Trophoblast cell (in vitro differentiated cells and primary cell): ENCODE results near the gene RPL38.

Experiments used
- DNase-seq, 2 donors: peaks; one replicate each; pipeline ENCODE4 v3.0.0-alpha.2; 2016
- H2AFZ ChIP-seq: 2 replicates; pipeline ENCODE4 v1.6.1; 2013; ENCODE audit warnings: low read length, moderate library complexity, mild to moderate bottlenecking; ENCODE audit not compliant: insufficient read depth, poor library complexity
- H2AK5ac ChIP-seq: 2 replicates; pipeline ENCODE4 v1.6.1; 2013; ENCODE audit warnings: mild to moderate bottlenecking, low read length
- H2BK120ac ChIP-seq: 2 replicates; pipeline ENCODE4 v1.6.1; 2013; ENCODE audit warnings: low read length, mild to moderate bottlenecking, moderate library complexity; ENCODE audit not compliant: insufficient read depth, poor library complexity
- H2BK12ac ChIP-seq: 2 replicates; pipeline ENCODE4 v1.6.1; 2013; ENCODE audit warnings: mild to moderate bottlenecking, low read length, moderate library complexity
- H2BK5ac ChIP-seq: 2 replicates; pipeline ENCODE4 v1.6.1; 2013; ENCODE audit warnings: low read length, low read depth, moderate library complexity, mild to moderate bottlenecking; ENCODE audit not compliant: poor library complexity
- H3K14ac ChIP-seq: 2 replicates; pipeline ENCODE4 v1.6.1; 2013; ENCODE audit warnings: mild to moderate bottlenecking, low read length
- H3K18ac ChIP-seq: 2 replicates; pipeline ENCODE4 v1.6.1; 2013; ENCODE audit warnings: mild to moderate bottlenecking, low read length
- H3K23ac ChIP-seq: 2 replicates; pipeline ENCODE4 v1.6.1; 2013; ENCODE audit warnings: low read length
- H3K27ac ChIP-seq: 2 replicates; pipeline ENCODE4 v1.5.1; 2013; ENCODE audit warnings: low read depth, mild to moderate bottlenecking, inconsistent platforms, low read length, moderate library complexity
- H3K27me3 ChIP-seq: 2 replicates; pipeline ENCODE4 v1.6.1; 2013; ENCODE audit warnings: inconsistent platforms, mild to moderate bottlenecking, low read length, moderate library complexity; ENCODE audit not compliant: insufficient read depth
- H3K36me3 ChIP-seq, 2 experiments: 1 replicate in 1 of 2; 2 replicates in 1 of 2; pipeline ENCODE4 v1.6.1; 2013; ENCODE audit warnings: low read length in 2 of 2, mild to moderate bottlenecking in 2 of 2, moderate library complexity in 1 of 2; ENCODE audit not compliant: insufficient read depth in 2 of 2, control insufficient read depth in 1 of 2
- H3K4ac ChIP-seq: 2 replicates; pipeline ENCODE4 v1.6.1; 2013; ENCODE audit warnings: low read depth, mild to moderate bottlenecking, low read length, moderate library complexity
- H3K4me1 ChIP-seq, 2 experiments: 1 replicate in 1 of 2; 2 replicates in 1 of 2; pipeline ENCODE4 v1.6.1; 2013; ENCODE audit warnings: low read length in 2 of 2, mild to moderate bottlenecking in 2 of 2, moderate library complexity in 1 of 2; ENCODE audit not compliant: insufficient read depth in 2 of 2, control insufficient read depth in 1 of 2
- H3K4me2 ChIP-seq: 2 replicates; pipeline ENCODE4 v1.6.1; 2013; ENCODE audit warnings: inconsistent platforms, mild to moderate bottlenecking, low read length, moderate library complexity
- H3K4me3 ChIP-seq: 2 replicates; pipeline ENCODE4 v1.5.1; 2013; ENCODE audit warnings: mild to moderate bottlenecking, low read depth, low read length, inconsistent platforms
- H3K79me1 ChIP-seq: one replicate; pipeline ENCODE4 v1.6.1; 2013; ENCODE audit warnings: low read length
- H3K79me2 ChIP-seq: 2 replicates; pipeline ENCODE4 v1.6.1; 2013; ENCODE audit warnings: low read length, mild to moderate bottlenecking; ENCODE audit not compliant: control insufficient read depth, insufficient read depth, poor library complexity
- H3K9ac ChIP-seq: 2 replicates; pipeline ENCODE4 v1.6.1; 2013; ENCODE audit warnings: mild to moderate bottlenecking, low read length
- H3K9me3 ChIP-seq: 2 replicates; pipeline ENCODE4 v1.6.1; 2013; ENCODE audit warnings: low read depth, mild to moderate bottlenecking, control low read depth, inconsistent platforms, low read length; ENCODE audit not compliant: insufficient read depth
- H4K12ac ChIP-seq: 2 replicates; pipeline ENCODE4 v1.6.1; 2013; ENCODE audit warnings: low read depth, mild to moderate bottlenecking, low read length, moderate library complexity
- H4K8ac ChIP-seq: 2 replicates; pipeline ENCODE4 v1.6.1; 2013; ENCODE audit warnings: low read depth, mild to moderate bottlenecking, low read length, moderate library complexity
- H4K91ac ChIP-seq: one replicate; pipeline ENCODE4 v1.6.1; 2013; ENCODE audit warnings: low read depth, mild to moderate bottlenecking, low read length, moderate library complexity
- WGBS: extraction: QIAGEN DNeasy Blood & Tissue Kit; methylation state at CpG from one replicate; pipeline ENCODE4 v1.1.7; 2013; ENCODE audit warnings: missing lambda C conversion rate; ENCODE audit not compliant: insufficient read length, insufficient coverage; ENCODE audit errors: extremely low coverage; 5-methylcytosine and 5-hydroxymethylcytosine counted together

The RPL38 gene

DNA sequence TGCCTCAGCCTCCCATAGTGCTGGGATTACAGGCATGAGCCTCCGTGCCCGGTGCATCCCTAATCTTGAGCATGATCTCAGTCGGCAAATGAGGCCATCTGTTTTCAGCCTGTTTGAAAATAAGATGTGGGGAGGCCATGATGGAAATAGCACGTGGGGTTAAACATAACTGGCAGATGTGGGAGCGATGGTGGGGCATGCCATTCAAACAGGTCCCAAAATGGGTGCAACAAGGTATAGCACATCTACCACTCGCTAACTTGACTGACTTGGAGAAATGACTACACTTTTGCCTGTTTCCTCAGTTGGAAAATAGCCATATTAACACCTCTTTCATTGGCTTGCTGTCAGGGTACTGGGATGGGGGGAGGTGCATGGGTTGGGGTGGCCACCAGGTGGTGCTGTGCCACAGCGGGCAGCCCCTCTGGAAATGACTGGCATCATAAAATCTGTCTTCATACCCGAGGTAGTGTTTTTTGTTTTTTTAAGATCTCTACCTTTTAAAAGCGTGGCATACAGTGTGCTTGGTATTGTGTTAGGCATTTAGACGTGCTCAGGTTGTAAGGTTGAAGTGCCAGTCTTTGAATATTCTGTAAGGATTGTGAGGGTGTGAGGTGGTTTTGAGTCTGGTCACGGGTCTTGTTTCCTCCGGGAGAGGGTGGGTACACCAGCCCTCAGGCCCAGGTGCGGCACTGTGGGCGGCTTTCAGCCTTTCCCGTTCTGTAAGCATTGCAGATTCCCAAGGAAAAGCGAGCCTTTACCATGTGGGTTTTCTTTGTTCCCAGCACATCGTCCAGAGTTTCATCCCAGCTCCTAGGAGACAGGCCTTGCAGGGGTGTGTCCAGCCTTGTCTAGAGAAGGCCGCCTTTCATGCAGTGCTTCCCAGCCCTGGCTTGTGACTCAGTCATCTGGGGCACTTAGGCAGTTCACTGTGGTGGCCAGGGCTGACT, 7.0 kb downstream of the RPL38 start:
- peak overlapping the region; percentile 46 for H4K8ac ChIP-seq
- H3K79me1 ChIP-seq = peaks cover 28% of the 10 kb centered on the region
- DNase-seq = peak; percentile 43 to 45
- no peaks in the 10 kb centered on the region for H3K9me3 ChIP-seq
- no peak overlapping the region for H3K23ac ChIP-seq
- no CpG with 5 or more reads among the region's 18 CpGs for WGBS
- H2BK120ac ChIP-seq = peak overlapping the region; percentile 40
- H3K27me3 ChIP-seq = no peaks in the 10 kb centered on the region
- H2AK5ac ChIP-seq = no peak overlapping the region
- H3K14ac ChIP-seq = peak overlapping the region; percentile 50
- H4K12ac ChIP-seq = no peak overlapping the region
- H3K4ac ChIP-seq = peak overlapping the region; percentile 8
- H3K79me2 ChIP-seq = peaks cover 3% of the 10 kb centered on the region
- peak overlapping the region; percentile 96 for H3K27ac ChIP-seq
- peak overlapping the region; percentile 67 for H4K91ac ChIP-seq
- H3K4me1 ChIP-seq = peaks cover 34 to 54% of the 10 kb centered on the region in 2 experiments
- peak overlapping the region; percentile 86 for H2BK5ac ChIP-seq
- H2BK12ac ChIP-seq = peak overlapping the region; percentile 18
- H3K9ac ChIP-seq = peak overlapping the region; percentile 20
- H3K4me2 ChIP-seq = peak overlapping the region; percentile 46
- peak overlapping the region; percentile 63 for H3K18ac ChIP-seq
- peaks cover 27 to 39% of the 10 kb centered on the region in 2 experiments for H3K36me3 ChIP-seq
- H2AFZ ChIP-seq = no peak overlapping the region
- no peak overlapping the region for H3K4me3 ChIP-seq

- peak overlapping the region; percentile 86 for H2BK5ac ChIP-seq
Observed at GRCh38 chr17:74211141-74211911, 7.8 kb downstream of the RPL38 start.

DNA sequence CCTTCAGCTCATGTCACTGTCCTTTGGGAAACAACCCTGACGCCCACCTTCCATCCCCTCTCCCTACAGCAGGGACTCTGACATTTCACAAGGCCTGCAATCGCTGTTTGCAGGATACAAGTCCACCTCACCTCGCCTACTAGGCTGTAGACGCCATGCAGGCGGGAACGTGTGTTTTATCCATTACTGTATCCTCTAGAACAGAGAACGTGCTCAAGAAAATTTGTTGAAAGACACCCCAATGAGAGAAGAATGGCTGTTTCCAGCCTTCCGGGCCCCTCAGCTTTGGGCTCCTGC, 8.4 kb downstream of the RPL38 start:
- Histone ChIP-seq H4K8ac (peak overlapping the region; percentile 31), H3K4me3 (peak overlapping the region; percentile 8), H2AFZ (no peak overlapping the region), H3K27ac (peak overlapping the region; percentile 96), H4K12ac (no peak overlapping the region), H3K14ac (peak overlapping the region; percentile 74), H2BK12ac (peak overlapping the region; percentile 55), H3K9me3 (no peaks in the 10 kb centered on the region), H3K18ac (peak overlapping the region; percentile 31), H2BK5ac (peak overlapping the region; percentile 86), H2BK120ac (peak overlapping the region; percentile 60), H3K27me3 (no peaks in the 10 kb centered on the region), H4K91ac (peak overlapping the region; percentile 91), H3K4me1 (peaks cover 34 to 48% of the 10 kb centered on the region in 2 experiments), H3K79me2 (peaks cover 3% of the 10 kb centered on the region), H3K9ac (no peak overlapping the region), H3K79me1 (peaks cover 28% of the 10 kb centered on the region), H3K4me2 (peak overlapping the region; percentile 59), H3K23ac (no peak overlapping the region), H2AK5ac (peak overlapping the region; percentile 10), H3K36me3 (peaks cover 18 to 29% of the 10 kb centered on the region in 2 experiments), H3K4ac (peak overlapping the region; percentile 39)
- WGBS = no CpG with 5 or more reads among the region's 8 CpGs
- no peak for DNase-seq

More at GRCh38 chr17:74211141-74211911, 7.8 kb downstream of the RPL38 start:
- peaks cover 3% of the 10 kb centered on the region for H3K79me2 ChIP-seq
- H3K9me3 ChIP-seq = no peaks in the 10 kb centered on the region
- H3K4me1 ChIP-seq = peaks cover 34 to 50% of the 10 kb centered on the region in 2 experiments
- H2AK5ac ChIP-seq = peak overlapping the region; percentile 10
- H4K12ac ChIP-seq = no peak overlapping the region
- peaks cover 28% of the 10 kb centered on the region for H3K79me1 ChIP-seq
- WGBS = no CpG with 5 or more reads among the region's 14 CpGs
- peak overlapping the region; percentile 74 for H3K14ac ChIP-seq
- peaks cover 21 to 32% of the 10 kb centered on the region in 2 experiments for H3K36me3 ChIP-seq
- H3K27ac ChIP-seq = peak overlapping the region; percentile 96
- H2BK12ac ChIP-seq = peak overlapping the region; percentile 55
- peak overlapping the region; percentile 31 for H3K18ac ChIP-seq
- peak overlapping the region; percentile 59 for H3K4me2 ChIP-seq
- peak overlapping the region; percentile 60 for H2BK120ac ChIP-seq
- peak overlapping the region; percentile 31 for H4K8ac ChIP-seq
- peak overlapping the region; percentile 91 for H4K91ac ChIP-seq
- peak overlapping the region; percentile 39 for H3K4ac ChIP-seq
- DNase-seq = peak; percentile 39 to 44
- H3K9ac ChIP-seq = no peak overlapping the region
- H2AFZ ChIP-seq = no peak overlapping the region
- H3K23ac ChIP-seq = no peak overlapping the region
- H3K27me3 ChIP-seq = no peaks in the 10 kb centered on the region
- peak overlapping the region; percentile 8 for H3K4me3 ChIP-seq

DNA sequence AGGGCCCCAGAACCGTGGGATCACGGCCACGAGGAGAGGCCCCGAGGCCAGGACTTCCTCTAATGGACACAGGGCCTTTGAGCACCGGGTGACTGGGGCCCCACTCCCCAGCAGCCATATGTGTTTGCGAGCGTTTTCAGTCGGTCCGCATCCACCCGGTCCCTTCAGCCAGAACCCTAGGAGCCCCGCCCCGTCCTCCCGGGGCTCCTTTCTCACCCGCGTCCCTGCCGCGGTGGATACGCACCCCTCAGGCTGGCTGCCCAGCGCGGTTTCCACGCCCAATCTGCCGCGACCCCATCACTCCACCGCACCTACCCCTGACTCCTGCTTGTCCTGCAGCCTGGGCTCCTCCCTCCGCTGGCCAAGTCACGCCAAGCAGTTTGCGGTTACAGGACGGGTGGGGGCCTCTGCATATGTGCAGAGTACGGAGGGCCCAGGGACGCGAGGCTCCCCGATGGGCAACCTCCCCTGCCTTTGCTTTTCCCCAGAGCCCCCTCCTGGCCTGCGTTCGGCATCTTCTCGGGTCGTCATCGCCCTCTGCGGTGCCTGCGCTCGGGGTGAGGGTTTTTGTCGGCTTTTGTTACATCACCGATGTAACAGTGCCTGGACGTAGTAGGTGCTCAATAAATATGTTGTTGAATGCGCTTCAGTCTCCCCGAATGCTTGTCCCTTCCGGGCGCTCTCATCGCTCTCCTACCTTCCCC, 8.9 kb downstream of the RPL38 start:
- Histone ChIP-seq H3K36me3 (peaks cover 15 to 25% of the 10 kb centered on the region in 2 experiments), H3K18ac (peak overlapping the region; percentile 85), H3K4ac (peak overlapping the region; percentile 48), H3K27ac (peak overlapping the region; percentile 96), H2BK12ac (peak overlapping the region; percentile 77), H2AFZ (peak overlapping the region; percentile 56), H3K23ac (no peak overlapping the region), H4K8ac (peak overlapping the region; percentile 21), H3K9me3 (no peaks in the 10 kb centered on the region), H3K4me3 (peak overlapping the region; percentile 62), H3K9ac (no peak overlapping the region), H3K4me1 (peaks cover 34 to 44% of the 10 kb centered on the region in 2 experiments), H4K12ac (peak overlapping the region; percentile 20), H2AK5ac (peak overlapping the region; percentile 40), H3K27me3 (no peaks in the 10 kb centered on the region), H3K79me1 (peaks cover 28% of the 10 kb centered on the region), H3K4me2 (peak overlapping the region; percentile 59), H3K79me2 (peaks cover 3% of the 10 kb centered on the region), H3K14ac (peak overlapping the region; percentile 74), H2BK5ac (peak overlapping the region; percentile 86), H2BK120ac (peak overlapping the region; percentile 60), H4K91ac (peak overlapping the region; percentile 91)
- no CpG with 5 or more reads among the region's 48 CpGs for WGBS
- no peak for DNase-seq
